SK-N-SH (cell line): Measurements from ENCODE around the gene KRT81.

ENCODE experiments used
- CTCF ChIP-seq: fragments of 200-600 bp; sonication (generic); IDR thresholded peaks from 2 replicates; pipeline ENCODE4 v1.6.1; 2017; ENCODE audit warnings: antibody characterized with exemption, mild to moderate bottlenecking, moderate library complexity
- EP300 ChIP-seq, 2 experiments: IDR thresholded peaks; 2 replicates each; pipeline versions ENCODE4 v1.4.0 to v1.6.1; 2012; ENCODE audit warnings: borderline replicate concordance in 1 of 2, low read depth in 1 of 2, low read length in 1 of 2
- JUND ChIP-seq: IDR thresholded peaks from 2 replicates; pipeline ENCODE4 v1.4.0; 2012
- MAX ChIP-seq: IDR thresholded peaks from 2 replicates; pipeline ENCODE4 v1.4.0; 2012; ENCODE audit warnings: low read depth
- PBX3 ChIP-seq: IDR thresholded peaks from 2 replicates; pipeline ENCODE4; 2012
- TAF1 ChIP-seq: IDR thresholded peaks from 2 replicates; pipeline ENCODE4 v1.6.1; 2012; ENCODE audit warnings: low read depth, mild to moderate bottlenecking, low read length, moderate library complexity, borderline replicate concordance
- TCF12 ChIP-seq: IDR thresholded peaks from 2 replicates; pipeline ENCODE4 v1.4.0; 2012
- USF2 ChIP-seq: fragments of 150-350 bp; IDR thresholded peaks from 2 replicates; pipeline ENCODE4 v1.6.1; 2017; ENCODE audit warnings: antibody characterized with exemption, low read length, low read depth, borderline replicate concordance
- ZBTB33 ChIP-seq: IDR thresholded peaks from 2 replicates; pipeline ENCODE4 v1.4.0; 2012; ENCODE audit warnings: low read depth, borderline replicate concordance

GRCh38 chr12:52334185-52334584 lies 42.9 kb upstream of the KRT81 start:
- TF ChIP-seq MAX (no peak), TCF12 (no peak), EP300 (IDR thresholded peaks at IDR 0.05; ENCODE audit: borderline replicate concordance in 1 of 2, low read depth in 1 of 2, low read length in 1 of 2) (peak in 1 of 2 experiments; percentile 22; a peak in 1 of 4 replicates), TAF1 (no peak), CTCF (no peak), ZBTB33 (no peak), JUND (no peak), USF2 (no peak), PBX3 (no peak)
